ENCODE results near the gene MAB21L4.

Gene MAB21L4

DNA sequence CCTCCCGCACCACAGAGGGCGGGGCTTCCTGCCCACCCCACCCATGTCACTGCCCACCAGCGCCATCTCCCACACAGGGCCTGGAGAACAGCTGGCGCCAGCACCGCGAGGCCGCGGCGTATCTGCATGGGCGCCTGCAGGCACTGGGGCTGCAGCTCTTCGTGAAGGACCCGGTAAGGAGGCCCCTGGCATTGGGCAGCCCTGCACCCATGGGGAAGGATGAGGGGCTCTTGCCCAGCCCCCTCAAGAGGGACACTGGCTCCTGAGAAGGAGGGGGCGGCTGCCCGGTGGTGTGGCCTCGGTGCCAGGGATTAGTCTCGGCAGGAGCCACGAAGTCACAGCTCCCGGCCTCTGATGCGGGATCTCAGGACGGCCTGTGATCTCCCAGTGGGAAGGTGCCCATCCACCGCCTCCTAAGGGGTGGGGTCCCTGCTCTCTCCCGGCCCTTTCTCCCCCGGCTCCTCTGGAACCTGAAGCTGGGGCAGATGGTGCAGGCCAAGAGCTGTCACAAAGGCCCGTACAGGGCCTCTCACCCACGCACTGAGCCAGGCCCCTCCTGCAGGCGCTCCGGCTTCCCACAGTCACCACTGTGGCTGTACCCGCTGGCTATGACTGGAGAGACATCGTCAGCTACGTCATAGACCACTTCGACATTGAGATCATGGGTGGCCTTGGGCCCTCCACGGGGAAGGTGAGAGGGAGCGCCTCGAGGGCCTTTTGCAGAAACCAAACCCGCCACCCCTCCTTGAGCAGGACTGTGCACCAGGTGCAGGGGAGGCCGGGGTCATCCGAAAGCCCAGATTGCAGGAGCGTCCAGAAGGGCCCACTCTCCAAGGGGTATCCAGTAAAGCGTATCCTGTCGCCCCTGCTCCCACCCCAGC, 18.3 kb downstream of the MAB21L4 start:
- no peak for DNase-seq (ENCODE audit: low spot score)

DNA sequence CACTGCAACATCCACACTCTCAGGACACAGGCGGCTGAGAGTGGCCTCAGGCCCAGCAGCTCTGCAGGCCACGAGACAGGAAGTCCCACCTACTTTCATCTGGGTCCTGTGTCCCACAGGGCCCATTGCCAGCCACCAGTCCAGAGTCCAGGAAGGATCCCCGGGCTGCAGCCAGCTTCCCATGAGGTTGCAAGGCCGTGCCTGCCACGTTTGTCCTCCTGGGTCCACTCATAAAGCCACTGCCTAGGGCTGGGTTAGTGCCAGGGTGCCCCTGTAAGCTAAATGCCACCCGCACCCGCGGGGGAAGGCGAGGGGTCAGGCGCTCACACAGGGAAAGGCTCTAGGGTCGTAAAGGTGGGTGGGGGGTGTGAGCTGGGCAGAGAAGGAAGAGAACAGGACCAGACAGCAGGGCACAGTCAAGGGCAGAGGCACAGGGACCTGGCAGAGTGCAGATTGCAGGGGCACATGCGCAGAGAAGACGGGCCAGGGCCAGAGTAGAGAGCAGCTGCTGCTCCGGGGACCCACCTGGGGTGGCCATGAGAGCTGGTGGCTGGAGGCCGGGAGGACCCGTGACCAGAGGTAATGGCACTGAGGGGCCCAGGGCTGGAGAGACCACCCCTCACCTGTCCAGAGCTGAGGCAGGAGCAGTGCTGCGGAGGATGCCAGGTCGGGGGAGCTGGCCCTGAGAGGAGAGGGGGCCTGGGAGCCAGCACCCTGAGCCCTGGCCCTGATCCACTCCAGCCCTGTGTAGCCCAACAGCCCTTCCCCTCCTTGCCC, 19.3 kb downstream of the MAB21L4 start:
- DNase-seq (ENCODE audit: low spot score), result no peak

DNA sequence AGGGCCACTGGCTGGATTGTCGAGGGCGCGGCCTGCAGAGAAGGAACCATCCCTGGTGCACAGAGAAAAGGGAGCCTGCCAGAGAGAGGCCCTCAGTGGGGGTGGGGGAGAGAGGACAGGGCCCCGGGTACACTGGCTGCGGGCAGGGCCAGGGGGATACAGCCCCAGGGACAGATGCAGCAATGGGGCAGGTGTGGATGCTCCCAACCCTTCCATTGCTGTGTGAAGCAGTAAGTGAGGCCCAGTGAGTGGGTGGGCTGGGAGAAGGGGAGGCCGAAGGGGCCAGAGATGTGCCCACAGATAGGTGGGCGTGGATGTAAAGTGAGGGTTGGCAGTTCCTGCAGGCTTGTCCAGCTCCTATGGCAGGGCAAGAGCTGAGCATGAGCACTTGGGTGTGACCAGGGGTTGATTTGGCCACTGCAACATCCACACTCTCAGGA, 19.9 kb downstream of the MAB21L4 start:
- DNase-seq (ENCODE audit: low spot score), result no peak

DNA sequence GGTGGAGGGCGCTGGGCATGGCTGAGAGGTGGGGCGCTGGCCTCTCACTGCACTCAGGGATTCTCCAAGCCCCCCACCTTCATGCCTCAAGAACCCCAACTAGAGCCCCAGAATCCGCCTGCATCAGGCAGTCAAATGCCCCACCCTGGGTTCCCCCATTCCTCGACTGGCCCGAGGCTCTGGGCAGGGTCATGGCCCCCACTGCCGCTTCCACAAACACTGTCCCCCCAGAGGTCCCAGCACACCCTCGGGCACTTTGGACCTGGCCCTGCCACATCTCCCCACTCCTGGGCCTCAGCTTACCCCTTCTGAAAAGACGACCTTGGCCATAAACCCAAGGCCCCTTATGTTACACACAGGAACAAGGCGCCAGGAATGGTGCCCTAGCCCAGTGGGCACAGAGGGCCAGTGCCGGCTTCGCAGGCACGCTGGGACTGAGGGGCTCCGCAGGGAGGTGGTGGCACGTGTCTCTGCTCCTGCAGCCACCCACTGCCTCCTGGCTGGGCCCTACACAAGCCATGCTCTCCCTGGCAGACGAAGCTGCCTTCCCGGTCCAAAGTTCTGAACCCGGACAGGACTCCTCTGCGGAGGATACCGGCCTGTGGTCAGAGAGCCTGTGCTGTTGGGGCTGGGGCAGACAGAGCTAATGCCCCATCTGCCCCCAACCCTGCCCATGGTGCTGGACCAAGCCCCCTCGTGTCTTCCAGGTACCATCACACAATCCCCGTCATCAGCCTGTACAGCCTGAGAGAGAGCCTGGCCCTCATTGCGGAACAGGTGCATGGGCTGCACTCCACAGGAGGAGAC, 20.5 kb downstream of the MAB21L4 start:
- DNase-seq (ENCODE audit: low spot score), result no peak

DNA sequence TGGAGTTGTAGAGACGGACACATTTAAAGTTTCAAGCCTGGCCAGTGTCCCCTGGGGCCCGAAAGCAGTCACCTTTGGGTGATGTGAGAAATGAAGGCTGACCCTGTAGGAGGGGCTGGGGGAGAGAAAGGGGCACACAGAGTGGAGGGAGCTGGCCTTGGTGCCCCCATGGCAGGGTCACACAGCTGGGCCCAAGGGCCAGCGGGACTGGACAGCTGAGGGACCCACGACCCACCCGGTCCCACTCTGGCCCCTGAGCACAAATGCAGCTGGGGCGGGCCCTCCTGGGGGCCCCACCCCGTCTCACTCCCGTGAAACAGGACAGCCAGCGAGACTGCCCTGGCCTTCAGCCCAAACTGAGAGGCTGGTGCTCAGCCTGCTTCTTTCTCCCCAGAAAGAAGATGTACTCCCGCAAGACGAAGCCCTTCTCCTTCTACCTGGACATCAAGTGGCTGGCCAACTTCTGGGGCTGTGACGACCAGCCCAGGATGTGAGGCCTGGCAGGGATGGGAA, 21.2 kb downstream of the MAB21L4 start:
- DNase-seq (ENCODE audit: low spot score), result no peak

DNA sequence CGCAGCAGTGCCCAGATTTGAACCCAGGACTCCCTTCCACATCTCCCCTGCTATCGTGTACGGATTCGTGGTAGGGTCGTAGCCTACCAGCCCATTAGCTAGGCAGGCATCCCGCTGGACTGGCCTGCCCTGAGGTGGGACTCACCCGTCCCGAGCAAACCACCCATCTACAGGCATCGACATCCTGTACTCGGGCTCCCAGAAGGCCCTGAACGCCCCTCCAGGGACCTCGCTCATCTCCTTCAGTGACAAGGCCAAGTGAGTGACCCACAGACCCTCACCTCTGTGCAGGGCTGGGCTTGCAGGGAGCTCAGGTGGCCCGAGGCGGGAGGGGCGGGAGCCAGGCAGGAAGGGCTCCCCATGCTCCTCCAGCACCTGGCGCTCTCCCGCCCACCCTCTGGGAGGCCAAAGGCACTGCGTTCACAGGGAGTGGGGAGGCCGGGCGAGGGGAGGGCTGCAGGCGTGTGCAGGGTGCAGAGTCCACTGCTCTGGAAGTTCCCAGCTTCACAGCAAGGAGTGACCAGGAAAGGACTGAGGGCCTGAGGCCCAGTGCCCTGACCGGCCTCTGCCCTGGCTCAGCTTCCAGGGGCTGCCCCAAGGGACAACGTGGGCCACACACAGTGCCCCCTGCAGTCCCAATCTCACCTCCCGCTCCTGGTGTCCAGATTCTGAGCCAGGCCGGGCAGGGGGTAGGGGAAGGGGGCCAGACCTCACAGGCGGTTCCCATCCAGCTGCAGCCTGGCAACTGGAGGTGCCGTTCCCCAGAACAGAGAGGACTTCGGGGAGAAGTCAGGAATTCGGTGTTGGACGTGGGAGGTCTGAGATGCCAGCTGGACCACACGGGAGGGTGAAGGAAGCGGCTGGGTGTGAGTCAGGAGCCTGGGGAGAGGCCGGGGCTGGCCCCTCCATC, 21.9 kb downstream of the MAB21L4 start:
- no peak for DNase-seq (ENCODE audit: low spot score)

DNA sequence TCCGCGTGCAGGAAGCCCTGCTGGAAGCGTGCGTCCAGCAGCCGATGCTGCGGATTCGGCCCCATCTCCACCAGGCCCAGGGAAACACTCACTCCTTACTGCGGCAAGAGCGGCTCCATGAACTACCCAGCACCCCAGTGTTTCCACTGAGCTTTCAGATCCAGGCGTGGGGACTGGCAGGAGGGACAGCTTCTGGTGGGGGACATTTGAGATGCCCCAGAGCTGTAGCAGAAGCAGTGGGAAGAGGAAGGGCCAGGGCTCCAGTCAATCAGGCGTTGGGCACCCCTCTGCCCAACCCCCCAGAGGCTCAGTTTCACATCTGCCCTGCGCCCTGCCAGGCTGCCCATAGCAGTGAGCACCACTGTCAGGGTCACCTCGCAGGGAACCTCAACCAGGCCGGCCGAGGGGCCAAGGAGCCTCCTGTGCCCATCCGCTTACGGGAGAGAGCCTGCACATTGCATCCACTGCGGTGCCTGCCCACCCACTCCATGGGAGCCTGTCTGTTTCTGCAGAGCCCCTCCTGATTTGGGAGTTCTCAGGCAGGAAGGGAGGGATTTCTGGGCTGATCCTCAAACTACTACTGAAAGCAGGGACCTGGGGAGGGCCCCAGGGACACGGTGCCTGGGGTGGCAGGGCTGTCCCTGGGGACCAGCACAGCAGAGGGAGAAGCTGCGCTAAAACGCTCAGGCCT, 22.7 kb downstream of the MAB21L4 start:
- DNase-seq (ENCODE audit: low spot score), result no peak

DNA sequence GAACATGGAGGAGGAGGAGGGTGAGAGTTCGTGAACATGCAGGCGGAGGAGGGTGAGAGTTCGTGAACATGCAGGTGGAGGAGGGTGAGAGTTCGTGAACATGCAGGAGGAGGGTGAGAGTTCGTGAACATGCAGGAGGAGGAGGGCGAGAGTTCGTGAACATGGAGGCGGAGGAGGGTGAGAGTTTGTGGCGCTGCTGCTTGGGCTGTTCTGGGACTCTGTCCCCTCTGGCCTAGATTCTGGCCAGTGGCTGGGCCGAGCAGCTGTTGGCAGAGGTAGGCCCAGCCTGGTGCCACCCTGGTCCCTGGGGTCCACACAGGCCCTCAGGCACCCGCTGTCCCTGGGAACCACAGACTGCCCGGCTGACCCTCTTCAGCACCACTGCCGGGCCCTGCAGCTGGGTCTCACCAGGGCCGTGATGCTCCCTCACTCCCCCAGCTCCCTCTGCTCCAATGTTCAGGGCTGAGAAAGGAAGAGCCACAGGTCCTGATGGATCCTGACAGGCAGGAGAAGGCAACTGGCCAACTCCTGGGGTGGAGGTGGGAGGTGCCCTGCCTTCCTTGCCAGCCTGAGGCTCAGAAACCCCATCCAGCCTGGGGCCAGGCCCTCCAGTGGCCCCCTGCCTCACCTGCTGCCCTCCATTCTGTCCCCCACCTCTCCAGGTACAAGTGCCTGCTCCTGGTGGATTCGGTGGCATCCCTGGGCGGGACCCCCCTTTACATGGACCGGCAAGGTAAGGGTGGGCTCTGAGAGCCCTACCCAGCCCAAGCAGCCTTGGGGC, 23.4 kb downstream of the MAB21L4 start:
- DNase-seq (ENCODE audit: low spot score), result peak; percentile 46

DNA sequence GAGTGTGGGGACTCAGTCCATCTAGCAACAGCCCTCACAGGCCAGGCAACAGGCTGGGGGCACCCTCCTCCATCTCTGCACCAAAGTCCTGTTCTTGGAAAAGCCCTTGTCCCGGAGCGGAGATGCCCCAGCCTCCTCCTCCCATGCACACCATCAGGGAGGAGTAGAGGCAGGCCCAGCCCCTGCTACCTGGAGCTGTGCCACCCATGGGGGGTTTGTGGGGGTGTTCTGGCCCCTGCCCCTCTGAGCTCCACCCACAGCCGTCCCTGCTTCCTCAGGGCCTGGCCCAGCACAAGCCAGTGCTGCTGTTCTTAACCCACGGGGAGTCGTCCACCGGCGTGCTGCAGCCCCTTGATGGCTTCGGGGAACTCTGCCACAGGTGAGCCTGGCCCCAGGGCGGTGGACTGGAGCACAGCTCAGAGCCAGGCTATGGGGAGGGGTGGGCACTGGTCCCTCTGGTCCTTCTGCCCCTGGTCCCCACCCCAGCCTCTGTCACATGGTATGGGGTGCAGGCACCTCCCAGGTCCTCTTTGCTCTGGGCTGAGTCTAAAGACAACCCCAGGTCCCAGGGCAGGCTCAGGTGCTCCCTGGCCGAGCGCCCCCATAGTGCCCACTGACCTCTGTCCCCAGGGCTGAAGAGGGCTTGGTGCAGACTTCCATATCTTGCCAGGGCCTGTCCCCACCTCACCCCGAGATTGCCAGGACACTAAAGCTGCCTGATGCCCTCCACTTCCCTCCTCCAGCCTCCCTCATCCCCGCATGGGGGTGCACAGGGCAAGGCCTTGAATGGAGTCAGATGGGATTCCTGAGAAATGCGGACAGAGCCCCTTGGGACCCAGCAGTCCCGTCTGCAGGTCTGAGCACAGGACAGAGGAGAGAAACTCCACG, 24.6 kb downstream of the MAB21L4 start:
- no peak for DNase-seq (ENCODE audit: low spot score)

DNA sequence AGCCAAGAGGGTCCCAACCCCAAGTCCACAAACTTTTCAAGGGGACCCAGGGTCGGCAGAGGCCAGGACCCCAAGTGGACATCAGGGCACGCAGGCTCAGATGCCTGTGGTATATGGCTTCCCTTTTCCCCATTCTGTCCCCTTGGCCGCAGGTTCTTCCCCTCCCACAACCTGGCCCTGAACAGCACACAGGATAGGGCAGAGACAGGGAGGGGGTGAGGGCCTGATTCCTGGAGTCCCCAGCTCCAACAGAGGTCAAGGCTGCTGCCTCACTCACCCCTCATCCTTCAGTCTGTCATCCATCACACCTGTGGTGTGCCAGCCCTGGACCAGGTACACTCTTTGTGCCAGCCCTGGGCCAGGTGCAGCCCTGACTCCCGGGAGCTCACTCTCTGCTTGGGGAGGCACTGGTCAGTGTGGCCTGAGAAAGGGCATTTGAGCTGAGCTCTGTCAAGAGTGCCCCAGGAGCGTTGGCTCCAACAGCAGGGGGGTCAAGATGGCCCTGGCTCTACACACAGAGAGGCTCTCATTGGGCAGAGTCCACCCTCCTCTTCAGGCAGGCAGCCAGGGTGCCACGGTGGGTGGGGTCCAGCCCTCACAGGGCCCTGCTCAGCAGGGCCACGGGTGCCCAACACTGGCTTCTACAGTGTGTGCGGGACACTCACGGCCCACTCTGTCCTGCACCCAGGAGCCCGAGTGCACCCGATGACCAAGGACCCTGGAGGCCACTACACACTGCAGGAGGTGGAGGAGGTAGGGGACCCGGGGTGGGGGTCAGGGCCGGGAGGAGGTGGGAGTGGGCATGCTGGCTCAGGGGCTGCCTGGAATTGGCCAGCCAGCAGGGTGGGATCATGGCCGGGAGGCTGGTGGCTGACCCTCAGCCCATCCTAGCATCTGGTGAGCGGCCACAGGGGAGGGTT, 25.7 kb downstream of the MAB21L4 start:
- no peak for DNase-seq (ENCODE audit: low spot score)

DNA sequence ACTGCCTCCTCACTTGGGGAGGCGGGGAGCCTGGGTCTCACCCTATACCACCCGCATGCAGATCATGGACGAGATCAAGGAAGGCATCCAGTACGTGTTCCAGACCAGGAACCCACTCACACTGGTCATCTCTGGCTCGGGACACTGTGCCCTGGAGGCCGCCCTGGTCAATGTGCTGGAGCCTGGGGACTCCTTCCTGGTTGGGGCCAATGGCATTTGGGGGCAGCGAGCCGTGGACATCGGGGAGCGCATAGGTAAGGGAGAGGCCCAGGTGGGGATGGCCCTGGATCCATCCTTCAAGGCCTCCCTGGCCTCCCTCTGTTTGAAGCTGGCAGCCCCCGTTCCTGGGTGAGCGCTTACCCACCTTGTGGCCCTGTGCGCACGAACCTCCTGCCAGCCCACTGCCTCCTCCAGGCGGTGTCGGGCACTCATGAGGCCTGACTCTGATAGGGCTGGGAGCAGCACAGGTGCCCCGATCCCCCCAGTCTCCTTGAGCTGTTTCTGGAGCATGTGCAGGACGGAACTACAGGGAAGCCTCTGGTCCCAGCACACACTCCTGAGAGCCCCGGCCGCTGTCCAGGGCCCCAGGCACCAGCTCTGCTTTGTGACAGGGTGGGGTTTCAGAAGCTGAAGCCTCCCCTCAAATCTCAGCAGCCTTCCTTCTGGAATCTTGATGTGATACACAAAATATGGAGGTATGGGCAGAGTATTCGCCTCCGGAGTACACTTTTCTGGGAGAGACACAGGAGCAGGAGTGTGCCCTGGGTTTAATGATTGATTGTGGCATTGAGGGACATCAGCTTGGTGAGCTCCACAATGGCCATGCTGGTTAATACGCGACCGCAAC, 26.6 kb downstream of the MAB21L4 start:
- no peak for DNase-seq (ENCODE audit: low spot score)

DNA sequence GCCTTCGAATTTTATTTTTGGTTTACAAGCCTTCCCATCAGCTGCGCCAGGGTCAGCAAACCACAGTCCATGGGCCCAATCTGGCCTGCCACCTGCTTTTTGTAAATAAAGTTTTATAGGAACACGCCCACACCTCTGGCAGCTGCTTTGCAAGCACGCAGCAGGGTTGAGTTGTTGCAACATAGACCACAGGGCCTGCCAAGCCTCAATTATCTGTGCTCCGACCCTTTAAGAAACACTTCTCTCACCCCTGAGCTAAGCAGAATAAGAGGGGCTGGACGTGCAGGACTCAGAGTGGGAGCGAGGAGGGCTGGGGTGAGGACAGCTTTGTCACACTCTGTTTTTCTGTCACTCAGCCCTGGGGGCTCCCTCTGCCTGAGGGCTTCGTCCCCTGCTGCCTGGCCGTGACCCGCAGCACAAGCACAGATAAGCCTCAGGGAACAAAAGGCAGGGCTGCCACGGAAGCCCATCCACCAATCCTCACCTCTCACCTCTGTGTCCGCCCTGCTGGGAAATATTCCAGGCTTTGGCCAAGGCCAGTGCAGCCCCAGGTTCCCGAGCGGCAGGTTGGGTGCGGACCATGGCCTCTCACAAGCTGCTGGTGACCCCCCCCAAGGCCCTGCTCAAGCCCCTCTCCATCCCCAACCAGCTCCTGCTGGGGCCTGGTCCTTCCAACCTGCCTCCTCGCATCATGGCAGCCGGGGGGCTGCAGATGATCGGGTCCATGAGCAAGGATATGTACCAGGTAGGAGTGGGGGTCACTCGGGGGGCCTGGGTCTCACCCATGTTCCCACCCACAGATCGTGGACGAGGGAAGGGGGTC, 27.5 kb downstream of the MAB21L4 start, which contains the start of gene AGXT:
Gene AGXT (plus strand): TSS at position 539 of the 823 bp plus-strand sequence. CDS start 42 bp downstream, at position 581.
- peak; percentile 57 for DNase-seq (ENCODE audit: low spot score)

DNA sequence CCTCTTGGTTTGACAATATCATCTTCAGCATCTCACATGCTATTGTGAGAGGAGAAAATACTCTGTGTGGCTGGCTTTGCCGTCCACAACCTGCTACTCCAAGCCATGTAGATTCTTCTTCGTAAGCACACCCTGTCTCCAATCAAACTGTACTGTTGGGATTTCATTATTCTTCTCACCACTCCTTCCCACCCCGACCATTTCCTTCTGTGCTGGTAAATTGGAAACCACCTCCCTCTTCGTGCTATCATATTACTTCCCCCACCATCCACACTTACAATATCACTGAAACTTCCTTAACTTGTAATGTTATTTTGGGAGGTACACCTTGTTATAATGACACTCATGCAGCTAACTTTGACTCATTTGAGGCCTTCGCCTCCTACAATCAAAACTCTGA, 30.6 kb downstream of the MAB21L4 start:
- no peak for DNase-seq (ENCODE audit: low spot score)

DNA sequence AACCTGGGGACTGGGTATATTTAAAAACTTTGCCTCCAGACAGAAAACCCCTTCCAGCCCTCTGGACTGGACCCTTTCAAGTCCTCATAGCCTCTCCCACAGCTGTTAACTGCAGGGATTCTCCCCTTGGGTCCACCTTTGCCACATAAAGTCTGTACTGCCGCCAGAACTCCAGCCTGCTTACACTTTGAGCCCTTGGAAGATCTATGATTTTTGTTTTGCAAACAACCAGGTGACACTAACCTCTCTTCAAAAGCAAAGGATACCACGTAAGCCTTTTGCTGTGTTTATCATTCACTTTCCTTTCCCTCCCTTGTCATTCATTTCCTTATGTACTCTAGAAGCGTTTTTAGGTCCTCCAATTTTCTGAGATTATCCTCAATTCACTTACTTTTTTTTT, 31.5 kb downstream of the MAB21L4 start:
- DNase-seq (ENCODE audit: low spot score), result no peak

DNA sequence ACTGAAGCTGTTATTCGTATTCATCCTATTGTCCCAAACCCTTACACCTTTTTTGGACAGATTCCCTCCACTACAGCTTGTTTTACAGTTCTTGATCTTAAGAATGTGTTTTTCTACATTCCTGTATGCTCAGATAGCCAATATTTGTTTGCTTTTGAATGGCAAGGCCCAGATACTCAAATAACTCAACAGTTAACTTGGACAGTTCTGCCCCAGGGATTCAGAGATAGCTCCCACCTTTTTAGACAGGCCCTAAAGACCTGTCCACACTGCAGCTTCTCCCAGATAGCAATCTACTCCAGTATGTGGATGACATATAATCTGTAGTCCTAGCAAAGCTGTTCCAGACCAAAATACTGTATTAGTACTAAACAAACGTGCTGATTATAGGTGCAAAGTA, 34.4 kb downstream of the MAB21L4 start:
- DNase-seq (ENCODE audit: low spot score), result no peak

DNA sequence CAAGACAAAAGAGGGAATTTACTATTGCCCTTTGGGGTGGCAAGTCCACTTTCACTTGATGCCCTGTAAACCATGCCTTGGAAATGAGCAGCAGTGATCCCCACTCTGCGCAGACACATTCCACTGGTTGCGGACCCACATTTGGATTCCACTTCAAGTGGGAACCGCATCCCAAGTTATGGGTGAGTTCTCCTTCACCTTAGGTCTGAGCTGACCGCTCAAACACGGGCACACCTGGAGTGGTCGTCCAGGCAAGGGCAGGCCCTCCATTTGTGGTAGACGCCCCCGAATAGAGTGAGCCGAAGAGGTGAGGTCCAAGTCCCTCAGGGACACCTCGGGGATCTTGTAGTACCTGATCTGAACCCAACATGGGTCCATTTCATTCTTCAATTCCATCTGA, 37.1 kb downstream of the MAB21L4 start:
- no peak for DNase-seq (ENCODE audit: low spot score)
